Stomach (tissue), 9 donors: ENCODE measurements around the gene DHRS4L2. TPM values are rescaled to one million over a fixed set of nuclear protein-coding genes. Genes with fewer than 3 reads are reported as not detected.
A peak's percentile ranks its signal among the peaks of the same experiment; 100 is the strongest.
"Not testable (repeated sequence)": the region's sequence is repeated elsewhere in the genome, so short reads cannot be mapped to it uniquely, and the experiment has no call there.

Experiments used
- DNase-seq, 2 donors: peaks; one replicate each; pipeline versions ENCODE4 v3.0.0 to v3.0.0-alpha.2; 2013 to 2019
- H3K27ac ChIP-seq, 5 donors: fragments of 200-600 bp in 4 of 5; sonication (generic) in 4 of 5; one replicate each; pipeline ENCODE4 v1.5.1; 2013 to 2019; ENCODE audit warnings: mild to moderate bottlenecking in 1 of 5, moderate library complexity in 1 of 5
- H3K27me3 ChIP-seq, 3 donors: fragments of 200-600 bp; sonication (generic); one replicate each; pipeline ENCODE4 v1.5.1; 2017 to 2019; ENCODE audit warnings: mixed run types in 1 of 3
- H3K36me3 ChIP-seq, 4 donors: fragments of 200-600 bp; sonication (generic); 1 replicate in 3 of 4; 2 replicates in 1 of 4; pipeline ENCODE4 v1.5.1; 2016 to 2019
- H3K4me1 ChIP-seq, 4 donors: fragments of 200-600 bp; sonication (generic); one replicate each; pipeline ENCODE4 v1.5.1; 2016 to 2019
- H3K4me3 ChIP-seq, 4 donors: fragments of 200-600 bp; sonication (generic) in 3 of 4; one replicate each; pipeline ENCODE4 v1.5.1; 2016 to 2019; ENCODE audit warnings: mild to moderate bottlenecking in 1 of 4
- H3K9me3 ChIP-seq, 4 donors: fragments of 200-600 bp; sonication (generic); one replicate each; pipeline ENCODE4 v1.5.1; 2016 to 2019
- WGBS, 5 donors: extraction: QIAGEN DNeasy Blood & Tissue Kit in 3 of 5; methylation state at CpG; one replicate each; pipeline versions ENCODE4 v1.1.5 to v1.1.7; 2013 to 2018; 5-methylcytosine and 5-hydroxymethylcytosine counted together
- intact Hi-C: fragments of 100-400 bp; cut with DNase I; formaldehyde crosslinking; loops from one replicate; pipeline ENCODE4 v1.15.1; 2023; ENCODE audit warnings: low total_unique reads
- polyA plus RNA-seq, 3 donors: library from polyadenylated mRNA; stranded (reverse); fragments of 200-250 nt; gene quantifications; one replicate each; pipeline ENCODE4 v1.2.3, GENCODE V29; 2013
- total RNA-seq, 5 donors: library from RNA; depleted of rRNA; stranded (reverse); fragments of >200 nt; gene quantifications; one replicate each; pipeline versions ENCODE4 v1.1.0 to v1.2.3, GENCODE V29; 2014 to 2016
- TF ChIP-seq, protein P1 (sequence below), 7 experiments: fragments of 450-650 bp in 4 of 7; fragments of 200-600 bp in 3 of 7; sonication (generic) in 3 of 7; IDR thresholded peaks; one replicate each; pipeline ENCODE4 v1.5.1; 2016 to 2019; ENCODE audit warnings: antibody characterized with exemption in 7 of 7, control low read depth in 2 of 7, mild to moderate bottlenecking in 1 of 7
- donor health status: healthy with polysubstance abuse.
- donor health status: Bipolar disorder and iron deficiency.
- donor health status: healthy.

Gene DHRS4L2
- total and polyA plus RNA-seq, 8 donors = 9.7 to 64.0 (median 37.4) TPM; not detected in 1

DNA sequence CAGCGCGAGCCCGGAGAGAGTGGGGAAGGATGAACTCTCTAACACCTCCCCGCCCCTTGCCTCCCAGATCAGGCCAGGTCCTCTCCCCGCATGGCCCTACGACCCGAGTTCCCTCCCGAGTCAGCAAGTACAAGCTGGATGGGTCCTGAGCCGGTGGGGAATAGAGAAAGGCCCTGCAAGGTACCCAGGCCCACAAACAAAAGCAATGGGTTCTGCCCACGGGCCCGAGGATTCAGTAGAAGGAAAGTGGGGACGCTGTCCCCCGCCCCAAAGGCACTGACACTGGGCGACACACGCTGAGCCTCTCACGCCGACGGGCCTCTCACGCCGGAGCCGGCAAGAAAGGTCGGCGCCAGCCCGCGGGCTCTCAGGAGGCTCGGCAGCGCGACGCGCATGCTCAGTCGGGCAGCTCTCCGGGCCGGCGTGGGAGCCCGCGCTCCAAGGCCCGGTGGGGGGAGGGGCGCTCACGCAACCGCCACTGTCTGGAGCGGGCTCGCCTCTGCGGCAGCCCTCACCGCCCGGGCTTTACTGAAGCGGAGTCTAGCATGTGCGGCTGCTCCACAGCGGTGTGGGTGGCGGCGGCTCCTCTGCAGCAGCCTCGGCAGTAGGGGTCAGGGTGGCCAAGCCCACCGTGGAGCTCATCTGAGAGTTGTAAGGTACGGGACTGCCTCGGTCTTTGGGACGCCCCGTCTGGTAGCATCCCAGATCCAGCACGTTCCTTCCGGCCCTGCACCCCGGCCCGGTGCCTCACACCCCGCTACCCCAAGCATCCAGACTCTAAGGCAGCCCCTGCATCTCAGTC lies 19.0 kb upstream of the DHRS4L2 start:
- peak; percentile 67 to 74 for DNase-seq
- not testable (repeated sequence) for H3K27me3 ChIP-seq, H3K36me3 ChIP-seq, H3K4me1 ChIP-seq, H3K9me3 ChIP-seq
- Histone ChIP-seq H3K4me3 (peak overlapping the region; percentile 42 to 58 (median 44)), H3K27ac (peak overlapping the region in 3 of 5 donors; percentile 41 to 53 (median 51))
- WGBS, 5 donors = 7 to 17% (median 13%) methylated on average over 15 to 58 of the region's 61 CpGs
- intact Hi-C loops = loop anchor here (10.0 kb wide), 1 partner anchor 65 kb away; no protein-coding TSS in a partner anchor

DNA sequence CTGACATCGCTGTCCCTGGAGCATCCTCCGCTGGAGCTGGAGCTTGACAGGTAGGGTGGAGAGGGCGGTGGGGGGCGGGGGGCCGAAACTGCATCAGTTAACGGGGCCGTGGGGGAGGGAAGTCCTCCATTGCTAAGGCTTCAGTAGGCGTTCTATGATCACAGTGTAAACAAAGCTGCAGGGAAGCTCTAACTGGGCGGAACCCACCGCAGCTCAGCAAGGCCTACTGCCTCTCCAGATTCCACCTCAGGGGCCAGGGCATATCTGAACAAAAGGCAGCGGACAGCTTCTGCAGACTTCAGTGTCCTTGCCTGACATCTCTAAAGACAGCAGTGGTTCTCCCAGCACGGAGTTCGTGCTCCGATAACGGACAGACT lies 18.5 kb upstream of the DHRS4L2 start:
- intact Hi-C loops = loop anchor here (10.0 kb wide), 1 partner anchor 65 kb away; no protein-coding TSS in a partner anchor
- not testable (repeated sequence) for DNase-seq, H3K9me3 ChIP-seq

DNA sequence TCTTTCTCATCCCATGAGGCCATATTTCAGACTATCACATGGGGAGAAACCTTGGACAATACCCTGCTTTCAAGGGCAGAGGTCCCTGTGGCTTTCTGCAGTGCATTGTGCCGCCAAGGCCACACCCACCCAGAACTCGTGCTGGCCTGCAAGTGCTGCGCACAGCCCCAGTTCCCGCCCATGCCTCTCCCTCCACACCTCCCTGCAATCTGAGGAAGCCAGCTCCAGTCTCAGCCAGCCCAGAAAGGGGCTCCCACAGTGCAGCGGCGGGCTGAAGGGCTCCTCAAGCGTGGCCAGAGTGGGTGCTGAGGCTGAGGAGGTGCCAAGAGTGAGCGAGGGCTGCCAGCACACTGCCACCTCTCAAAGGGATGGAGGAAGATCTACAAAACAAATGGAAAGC lies 15.6 kb upstream of the DHRS4L2 start:
- H3K36me3 ChIP-seq, H3K4me1 ChIP-seq, H3K9me3 ChIP-seq, H3K27ac ChIP-seq, H3K27me3 ChIP-seq, H3K4me3 ChIP-seq: not testable (repeated sequence)
- peak; percentile 47 to 51 for DNase-seq
- WGBS, 5 donors = 63 to 96% (median 66%) methylated on average over 3 to 8 of the region's 8 CpGs
- intact Hi-C loops = loop anchor here (10.0 kb wide), 1 partner anchor 62 kb away; no protein-coding TSS in a partner anchor

More for the DNA sequence above, 18.5 kb upstream of the DHRS4L2 start:
- H3K36me3 ChIP-seq, H3K4me1 ChIP-seq, H3K27me3 ChIP-seq, H3K27ac ChIP-seq: not testable (repeated sequence)
- H3K4me3 ChIP-seq = peak overlapping the region in 3 of 4 donors; percentile 42 to 58 (median 44)
- 60 to 80% (median 67%) methylated on average over 2 to 15 of the region's 15 CpGs for WGBS, 5 donors

DNA sequence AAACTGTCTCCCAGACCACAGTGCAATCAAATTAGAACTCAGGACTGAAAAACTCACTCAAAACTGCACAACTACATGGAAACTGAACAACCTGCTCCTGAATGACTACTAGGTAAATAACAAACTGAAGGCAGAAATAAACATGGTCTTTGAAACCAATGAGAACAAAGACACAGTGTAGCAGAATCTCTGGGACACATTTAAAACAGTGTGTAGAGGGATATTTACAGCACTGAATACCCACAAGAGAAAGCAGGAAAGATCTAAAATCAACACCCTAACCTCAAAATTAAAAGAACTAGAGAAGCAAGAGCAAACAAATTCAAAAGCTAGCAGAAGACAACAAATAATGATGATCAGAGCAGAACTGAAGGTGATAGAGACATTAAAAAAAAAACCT lies 14.7 kb upstream of the DHRS4L2 start:
- not testable (repeated sequence) for H3K4me1 ChIP-seq, H3K27me3 ChIP-seq, H3K27ac ChIP-seq, H3K4me3 ChIP-seq, H3K36me3 ChIP-seq, H3K9me3 ChIP-seq, DNase-seq
- intact Hi-C loops = loop anchor here (10.0 kb wide), 1 partner anchor 61 kb away; no protein-coding TSS in a partner anchor

DNA sequence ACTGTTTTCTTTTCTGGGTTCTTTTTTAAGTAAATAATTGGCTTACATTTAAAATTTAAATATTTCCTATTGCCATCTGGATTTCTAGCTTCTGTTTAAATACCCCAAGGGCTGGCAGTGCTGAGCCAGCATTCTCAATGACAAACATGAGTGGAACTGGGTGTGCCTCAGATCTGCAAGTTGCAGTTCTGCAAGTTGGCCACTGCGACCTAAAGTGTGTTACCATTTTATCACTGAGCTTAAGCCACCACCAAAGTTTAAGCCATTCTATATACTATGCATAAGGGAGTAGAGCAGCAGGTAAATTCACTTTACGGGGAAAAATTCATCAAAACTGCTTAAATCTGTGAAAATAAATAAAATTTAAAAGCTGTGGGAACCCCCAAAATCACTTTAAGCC lies 11.5 kb upstream of the DHRS4L2 start:
- intact Hi-C loops = loop anchor here (10.0 kb wide), 1 partner anchor 58 kb away; no protein-coding TSS in a partner anchor
- H3K27ac ChIP-seq, H3K27me3 ChIP-seq, H3K4me3 ChIP-seq, H3K36me3 ChIP-seq, H3K9me3 ChIP-seq, H3K4me1 ChIP-seq: not testable (repeated sequence)
- TF ChIP-seq, protein P1, sequence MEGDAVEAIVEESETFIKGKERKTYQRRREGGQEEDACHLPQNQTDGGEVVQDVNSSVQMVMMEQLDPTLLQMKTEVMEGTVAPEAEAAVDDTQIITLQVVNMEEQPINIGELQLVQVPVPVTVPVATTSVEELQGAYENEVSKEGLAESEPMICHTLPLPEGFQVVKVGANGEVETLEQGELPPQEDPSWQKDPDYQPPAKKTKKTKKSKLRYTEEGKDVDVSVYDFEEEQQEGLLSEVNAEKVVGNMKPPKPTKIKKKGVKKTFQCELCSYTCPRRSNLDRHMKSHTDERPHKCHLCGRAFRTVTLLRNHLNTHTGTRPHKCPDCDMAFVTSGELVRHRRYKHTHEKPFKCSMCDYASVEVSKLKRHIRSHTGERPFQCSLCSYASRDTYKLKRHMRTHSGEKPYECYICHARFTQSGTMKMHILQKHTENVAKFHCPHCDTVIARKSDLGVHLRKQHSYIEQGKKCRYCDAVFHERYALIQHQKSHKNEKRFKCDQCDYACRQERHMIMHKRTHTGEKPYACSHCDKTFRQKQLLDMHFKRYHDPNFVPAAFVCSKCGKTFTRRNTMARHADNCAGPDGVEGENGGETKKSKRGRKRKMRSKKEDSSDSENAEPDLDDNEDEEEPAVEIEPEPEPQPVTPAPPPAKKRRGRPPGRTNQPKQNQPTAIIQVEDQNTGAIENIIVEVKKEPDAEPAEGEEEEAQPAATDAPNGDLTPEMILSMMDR (IDR thresholded peaks at IDR 0.05) = peak in 1 of 7 experiments; percentile 7
- DNase-seq = peak in 1 of 2 donors; percentile 32
- 42 to 65% (median 59%) methylated on average over 2 of the region's 2 CpGs for WGBS, 5 donors

DNA sequence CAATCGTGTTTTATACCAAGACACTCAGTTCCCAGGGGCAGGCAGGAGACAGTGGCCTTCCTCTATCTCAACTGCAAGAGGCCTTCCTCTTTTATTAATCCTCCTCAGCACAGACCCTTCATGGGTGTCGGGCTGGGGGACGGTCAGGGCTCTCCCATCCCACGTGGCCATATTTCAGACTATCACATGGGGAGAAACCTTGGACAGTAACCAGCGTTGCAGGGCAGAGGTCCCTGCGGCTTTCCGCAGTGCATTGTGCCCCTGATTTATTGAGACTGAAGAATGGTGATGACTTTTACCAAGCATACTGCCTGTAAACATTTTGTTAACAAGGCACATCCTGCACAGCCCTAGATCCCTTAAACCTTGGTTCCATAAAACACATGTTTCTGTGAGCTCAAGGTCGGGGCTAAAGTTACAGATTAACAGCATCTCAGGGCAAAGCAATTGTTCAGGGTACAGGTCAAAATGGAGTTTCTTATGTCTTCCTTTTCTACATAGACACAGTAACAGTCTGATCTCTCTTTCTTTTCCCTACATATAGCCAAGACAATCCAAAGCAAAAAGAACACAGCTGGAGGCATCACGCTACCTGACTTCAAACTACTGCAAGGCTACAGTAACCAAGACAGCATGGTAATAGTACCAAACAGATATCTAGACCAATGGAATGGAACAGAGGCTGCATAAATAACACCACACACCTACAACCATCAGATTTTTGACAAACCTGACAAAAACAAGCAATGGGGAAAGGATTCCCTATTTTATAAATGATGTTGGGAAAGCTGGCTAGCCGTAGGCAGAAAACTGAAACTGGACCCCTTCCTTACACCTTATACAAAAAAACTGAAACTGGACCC lies 6.5 kb upstream of the DHRS4L2 start:
- H3K27ac ChIP-seq, H3K9me3 ChIP-seq, DNase-seq, H3K4me3 ChIP-seq, intact Hi-C loops, H3K36me3 ChIP-seq, H3K27me3 ChIP-seq: not testable (repeated sequence)
- H3K4me1 ChIP-seq = peaks cover 0 to 30% (median 24%) of the 10 kb centered on the region in 4 donors
- 81 to 93% (median 86%) methylated on average over 10 of the region's 10 CpGs for WGBS, 5 donors
